GM19239 (cell line): Measurements from ENCODE around the gene RAB5B.
A peak's percentile ranks its signal among the peaks of the same experiment; 100 is the strongest.
"Not testable (repeated sequence)": the region's sequence is repeated elsewhere in the genome, so short reads cannot be mapped to it uniquely, and the experiment has no call there.

ENCODE experiments used
- DNase-seq: peaks from one replicate; pipeline ENCODE4 v3.0.0; 2011; ENCODE audit warnings: low spot score; ENCODE audit not compliant: insufficient read length
- FAIRE-seq: peaks from 2 replicates; lab custom pipeline; 2011; peaks lifted over from hg19 to GRCh38; lab: Jason Lieb, UNC

Gene RAB5B

GRCh38 chr12:55979069-55979468, 5.2 kb downstream of the RAB5B start:
- DNase-seq, result no peak
- FAIRE-seq, result no peak

GRCh38 chr12:55981882-55982281, 8.0 kb downstream of the RAB5B start:
- not testable (repeated sequence) for DNase-seq, FAIRE-seq

- no peak for DNase-seq
- FAIRE-seq, result peak; percentile 87
Measured at GRCh38 chr12:55982319-55982936, 8.6 kb downstream of the RAB5B start.

- FAIRE-seq (no peak), DNase-seq (no peak)
Measured at GRCh38 chr12:55983232-55983842, 9.5 kb downstream of the RAB5B start.

- FAIRE-seq, result no peak
- no peak for DNase-seq
Measured at GRCh38 chr12:55984861-55985260, 11.0 kb downstream of the RAB5B start.

GRCh38 chr12:55985341-55985740, 11.5 kb downstream of the RAB5B start:
- no peak for FAIRE-seq

GRCh38 chr12:55985976-55986375, 12.1 kb downstream of the RAB5B start:
- not testable (repeated sequence) for DNase-seq, FAIRE-seq

More at GRCh38 chr12:55985341-55985740, 11.5 kb downstream of the RAB5B start:
- DNase-seq, result no peak

- DNase-seq (no peak), FAIRE-seq (no peak)
Measured at GRCh38 chr12:55991110-55991509, 17.2 kb downstream of the RAB5B start.

- DNase-seq (no peak), FAIRE-seq (no peak)
Measured at GRCh38 chr12:55993230-55993853, 19.5 kb downstream of the RAB5B start.

- FAIRE-seq (no peak), DNase-seq (no peak)
Measured at GRCh38 chr12:55995366-55995765, 21.5 kb downstream of the RAB5B start.

GRCh38 chr12:55996201-55996714, 22.4 kb downstream of the RAB5B start:
- FAIRE-seq (peak; percentile 93), DNase-seq (peak; percentile 58)

- FAIRE-seq (peak; percentile 94), DNase-seq (peak; percentile 100)
Measured at GRCh38 chr12:55996715-55997534, 23.0 kb downstream of the RAB5B start, which contains the start of gene SUOX. SUOX (plus strand) TSS chr12:55997276; CDS start chr12:56002222, 4,946 bp downstream.

- FAIRE-seq (no peak), DNase-seq (peak; percentile 28)
Measured at GRCh38 chr12:55997535-55997859, 23.6 kb downstream of the RAB5B start.

GRCh38 chr12:55999522-55999921, 25.6 kb downstream of the RAB5B start:
- not testable (repeated sequence) for FAIRE-seq, DNase-seq

- FAIRE-seq, DNase-seq: not testable (repeated sequence)
Measured at GRCh38 chr12:55999999-56000540, 26.2 kb downstream of the RAB5B start.

- DNase-seq, result no peak
- no peak for FAIRE-seq
Measured at GRCh38 chr12:56001487-56002100, 27.7 kb downstream of the RAB5B start.

- not testable (repeated sequence) for FAIRE-seq, DNase-seq
Measured at GRCh38 chr12:56003376-56003775, 29.5 kb downstream of the RAB5B start.

GRCh38 chr12:56004211-56004610, 30.3 kb downstream of the RAB5B start:
- DNase-seq (no peak), FAIRE-seq (no peak)
